Trophoblast cell (in vitro differentiated cells and primary cell): ENCODE measurements around the gene MAD2L2.
A peak's percentile ranks its signal among the peaks of the same experiment; 100 is the strongest.

Experiments
- DNase-seq, 2 donors: peaks; one replicate each; pipeline ENCODE4 v3.0.0-alpha.2; 2016
- H2AFZ ChIP-seq: 2 replicates; pipeline ENCODE4 v1.6.1; 2013; ENCODE audit warnings: low read length, moderate library complexity, mild to moderate bottlenecking; ENCODE audit not compliant: insufficient read depth, poor library complexity
- H2AK5ac ChIP-seq: 2 replicates; pipeline ENCODE4 v1.6.1; 2013; ENCODE audit warnings: mild to moderate bottlenecking, low read length
- H2BK120ac ChIP-seq: 2 replicates; pipeline ENCODE4 v1.6.1; 2013; ENCODE audit warnings: low read length, mild to moderate bottlenecking, moderate library complexity; ENCODE audit not compliant: insufficient read depth, poor library complexity
- H2BK12ac ChIP-seq: 2 replicates; pipeline ENCODE4 v1.6.1; 2013; ENCODE audit warnings: mild to moderate bottlenecking, low read length, moderate library complexity
- H2BK5ac ChIP-seq: 2 replicates; pipeline ENCODE4 v1.6.1; 2013; ENCODE audit warnings: low read length, low read depth, moderate library complexity, mild to moderate bottlenecking; ENCODE audit not compliant: poor library complexity
- H3K14ac ChIP-seq: 2 replicates; pipeline ENCODE4 v1.6.1; 2013; ENCODE audit warnings: mild to moderate bottlenecking, low read length
- H3K18ac ChIP-seq: 2 replicates; pipeline ENCODE4 v1.6.1; 2013; ENCODE audit warnings: mild to moderate bottlenecking, low read length
- H3K23ac ChIP-seq: 2 replicates; pipeline ENCODE4 v1.6.1; 2013; ENCODE audit warnings: low read length
- H3K27ac ChIP-seq: 2 replicates; pipeline ENCODE4 v1.5.1; 2013; ENCODE audit warnings: low read depth, mild to moderate bottlenecking, inconsistent platforms, low read length, moderate library complexity
- H3K27me3 ChIP-seq: 2 replicates; pipeline ENCODE4 v1.6.1; 2013; ENCODE audit warnings: inconsistent platforms, mild to moderate bottlenecking, low read length, moderate library complexity; ENCODE audit not compliant: insufficient read depth
- H3K36me3 ChIP-seq, 2 experiments: 1 replicate in 1 of 2; 2 replicates in 1 of 2; pipeline ENCODE4 v1.6.1; 2013; ENCODE audit warnings: low read length in 2 of 2, mild to moderate bottlenecking in 2 of 2, moderate library complexity in 1 of 2; ENCODE audit not compliant: insufficient read depth in 2 of 2, control insufficient read depth in 1 of 2
- H3K4ac ChIP-seq: 2 replicates; pipeline ENCODE4 v1.6.1; 2013; ENCODE audit warnings: low read depth, mild to moderate bottlenecking, low read length, moderate library complexity
- H3K4me1 ChIP-seq, 2 experiments: 1 replicate in 1 of 2; 2 replicates in 1 of 2; pipeline ENCODE4 v1.6.1; 2013; ENCODE audit warnings: low read length in 2 of 2, mild to moderate bottlenecking in 2 of 2, moderate library complexity in 1 of 2; ENCODE audit not compliant: insufficient read depth in 2 of 2, control insufficient read depth in 1 of 2
- H3K4me2 ChIP-seq: 2 replicates; pipeline ENCODE4 v1.6.1; 2013; ENCODE audit warnings: inconsistent platforms, mild to moderate bottlenecking, low read length, moderate library complexity
- H3K4me3 ChIP-seq: 2 replicates; pipeline ENCODE4 v1.5.1; 2013; ENCODE audit warnings: mild to moderate bottlenecking, low read depth, low read length, inconsistent platforms
- H3K79me1 ChIP-seq: one replicate; pipeline ENCODE4 v1.6.1; 2013; ENCODE audit warnings: low read length
- H3K79me2 ChIP-seq: 2 replicates; pipeline ENCODE4 v1.6.1; 2013; ENCODE audit warnings: low read length, mild to moderate bottlenecking; ENCODE audit not compliant: control insufficient read depth, insufficient read depth, poor library complexity
- H3K9ac ChIP-seq: 2 replicates; pipeline ENCODE4 v1.6.1; 2013; ENCODE audit warnings: mild to moderate bottlenecking, low read length
- H3K9me3 ChIP-seq: 2 replicates; pipeline ENCODE4 v1.6.1; 2013; ENCODE audit warnings: low read depth, mild to moderate bottlenecking, control low read depth, inconsistent platforms, low read length; ENCODE audit not compliant: insufficient read depth
- H4K12ac ChIP-seq: 2 replicates; pipeline ENCODE4 v1.6.1; 2013; ENCODE audit warnings: low read depth, mild to moderate bottlenecking, low read length, moderate library complexity
- H4K8ac ChIP-seq: 2 replicates; pipeline ENCODE4 v1.6.1; 2013; ENCODE audit warnings: low read depth, mild to moderate bottlenecking, low read length, moderate library complexity
- H4K91ac ChIP-seq: one replicate; pipeline ENCODE4 v1.6.1; 2013; ENCODE audit warnings: low read depth, mild to moderate bottlenecking, low read length, moderate library complexity
- WGBS: extraction: QIAGEN DNeasy Blood & Tissue Kit; methylation state at CpG from one replicate; pipeline ENCODE4 v1.1.7; 2013; ENCODE audit warnings: missing lambda C conversion rate; ENCODE audit not compliant: insufficient read length, insufficient coverage; ENCODE audit errors: extremely low coverage; 5-methylcytosine and 5-hydroxymethylcytosine counted together

The MAD2L2 gene

DNA sequence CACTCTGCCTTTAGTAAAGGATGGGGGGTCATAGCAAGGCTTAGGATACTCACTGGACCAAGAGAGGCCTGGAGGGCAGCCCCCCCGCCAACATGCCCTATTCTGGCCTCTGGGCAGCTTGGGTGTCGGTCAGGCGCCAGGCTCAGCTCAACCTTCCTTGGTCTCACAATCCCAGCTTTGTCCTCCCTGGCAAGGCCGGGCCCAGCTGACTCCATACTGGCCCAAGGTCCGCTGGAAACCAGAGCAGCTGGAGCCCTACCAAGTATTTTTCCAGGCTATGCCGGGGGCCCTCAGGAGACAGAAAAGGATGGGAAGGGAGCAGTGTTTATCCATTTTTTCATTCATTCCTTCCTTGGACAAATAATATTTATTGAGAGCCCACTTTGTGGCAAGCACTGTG is 32.9 kb downstream of the MAD2L2 start:
- H3K4me1 ChIP-seq = peaks cover 0 to 8% of the 10 kb centered on the region in 2 experiments
- no peak overlapping the region for H2BK120ac ChIP-seq
- H3K23ac ChIP-seq = no peak overlapping the region
- no peaks in the 10 kb centered on the region for H3K27me3 ChIP-seq
- H3K27ac ChIP-seq = no peak overlapping the region
- H2BK5ac ChIP-seq = no peak overlapping the region
- no peak overlapping the region for H2BK12ac ChIP-seq
- H3K18ac ChIP-seq = no peak overlapping the region
- H3K4me2 ChIP-seq = no peak overlapping the region
- H3K36me3 ChIP-seq = no peaks in the 10 kb centered on the region
- H3K14ac ChIP-seq = no peak overlapping the region
- H4K8ac ChIP-seq = no peak overlapping the region
- no peak overlapping the region for H3K4me3 ChIP-seq
- no peak overlapping the region for H2AK5ac ChIP-seq
- no peak overlapping the region for H3K9ac ChIP-seq
- H4K12ac ChIP-seq = no peak overlapping the region
- no peaks in the 10 kb centered on the region for H3K79me2 ChIP-seq
- peaks cover 2% of the 10 kb centered on the region for H3K9me3 ChIP-seq
- WGBS = no CpG with 5 or more reads among the region's 6 CpGs
- H3K4ac ChIP-seq = no peak overlapping the region
- DNase-seq = no peak
- no peak overlapping the region for H4K91ac ChIP-seq
- H3K79me1 ChIP-seq = no peaks in the 10 kb centered on the region
- no peak overlapping the region for H2AFZ ChIP-seq

DNA sequence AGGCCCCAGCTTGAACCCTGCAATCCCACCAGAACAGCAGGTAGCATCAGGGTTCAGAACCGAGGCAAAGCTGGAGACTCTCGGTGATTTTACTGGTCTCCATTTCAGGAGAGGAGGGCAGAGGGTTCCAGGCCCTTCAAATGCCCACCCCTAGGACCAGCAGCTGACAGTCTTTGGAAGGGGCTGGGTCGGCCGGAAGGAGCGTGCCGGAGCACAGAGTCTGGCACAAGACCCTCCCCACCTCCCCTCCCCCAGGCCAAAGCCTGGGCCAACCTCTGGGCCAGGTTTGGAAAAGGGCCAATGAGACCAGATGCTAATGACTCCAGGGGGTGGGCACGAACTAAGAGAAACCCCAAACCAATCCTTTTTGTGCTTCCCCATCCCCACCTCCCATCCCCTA is 33.6 kb downstream of the MAD2L2 start:
- Histone ChIP-seq H3K4me1 (peaks cover 0 to 6% of the 10 kb centered on the region in 2 experiments), H3K9me3 (peaks cover 2% of the 10 kb centered on the region), H2BK5ac (no peak overlapping the region), H3K14ac (no peak overlapping the region), H4K12ac (no peak overlapping the region), H3K4me2 (no peak overlapping the region), H3K4ac (no peak overlapping the region), H2AK5ac (no peak overlapping the region), H4K91ac (no peak overlapping the region), H3K4me3 (no peak overlapping the region), H4K8ac (no peak overlapping the region), H3K79me1 (no peaks in the 10 kb centered on the region), H2BK120ac (no peak overlapping the region), H3K18ac (no peak overlapping the region), H3K79me2 (no peaks in the 10 kb centered on the region), H3K36me3 (no peaks in the 10 kb centered on the region), H2AFZ (no peak overlapping the region), H3K23ac (no peak overlapping the region), H2BK12ac (no peak overlapping the region), H3K27ac (no peak overlapping the region), H3K27me3 (no peaks in the 10 kb centered on the region), H3K9ac (no peak overlapping the region)
- no CpG with 5 or more reads among the region's 7 CpGs for WGBS
- no peak for DNase-seq

DNA sequence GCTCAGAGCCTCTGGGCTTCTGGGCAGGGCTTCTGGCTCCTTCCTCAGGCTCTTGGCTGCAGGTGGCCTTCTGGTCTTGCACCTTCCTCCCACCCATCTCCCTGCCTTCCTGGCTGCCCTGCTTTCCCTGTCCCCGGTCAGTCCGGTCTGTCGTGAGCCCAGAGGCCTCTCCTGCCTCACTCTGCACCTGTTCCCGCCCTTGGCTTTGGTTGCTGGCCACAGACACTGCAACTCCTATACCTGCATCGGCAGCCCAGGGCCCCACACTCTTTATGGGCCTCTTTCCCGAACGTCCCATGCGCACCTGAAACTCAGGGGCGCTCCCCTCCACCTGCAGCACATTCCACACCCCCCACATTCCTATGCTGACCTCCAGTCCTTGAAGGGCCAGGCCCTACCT is 34.6 kb downstream of the MAD2L2 start:
- Histone ChIP-seq H4K8ac (no peak overlapping the region), H2BK5ac (no peak overlapping the region), H3K18ac (no peak overlapping the region), H3K4me3 (no peak overlapping the region), H2AFZ (no peak overlapping the region), H2BK12ac (no peak overlapping the region), H3K27me3 (no peaks in the 10 kb centered on the region), H3K23ac (no peak overlapping the region), H3K79me2 (no peaks in the 10 kb centered on the region), H4K12ac (no peak overlapping the region), H3K4me1 (peaks cover 0 to 6% of the 10 kb centered on the region in 2 experiments), H3K4me2 (no peak overlapping the region), H3K36me3 (no peaks in the 10 kb centered on the region), H3K79me1 (no peaks in the 10 kb centered on the region), H3K14ac (no peak overlapping the region), H3K9me3 (peaks cover 2% of the 10 kb centered on the region), H3K4ac (no peak overlapping the region), H3K27ac (no peak overlapping the region), H2BK120ac (no peak overlapping the region), H2AK5ac (no peak overlapping the region), H3K9ac (no peak overlapping the region), H4K91ac (no peak overlapping the region)
- WGBS = no CpG with 5 or more reads among the region's 9 CpGs
- DNase-seq = no peak

DNA sequence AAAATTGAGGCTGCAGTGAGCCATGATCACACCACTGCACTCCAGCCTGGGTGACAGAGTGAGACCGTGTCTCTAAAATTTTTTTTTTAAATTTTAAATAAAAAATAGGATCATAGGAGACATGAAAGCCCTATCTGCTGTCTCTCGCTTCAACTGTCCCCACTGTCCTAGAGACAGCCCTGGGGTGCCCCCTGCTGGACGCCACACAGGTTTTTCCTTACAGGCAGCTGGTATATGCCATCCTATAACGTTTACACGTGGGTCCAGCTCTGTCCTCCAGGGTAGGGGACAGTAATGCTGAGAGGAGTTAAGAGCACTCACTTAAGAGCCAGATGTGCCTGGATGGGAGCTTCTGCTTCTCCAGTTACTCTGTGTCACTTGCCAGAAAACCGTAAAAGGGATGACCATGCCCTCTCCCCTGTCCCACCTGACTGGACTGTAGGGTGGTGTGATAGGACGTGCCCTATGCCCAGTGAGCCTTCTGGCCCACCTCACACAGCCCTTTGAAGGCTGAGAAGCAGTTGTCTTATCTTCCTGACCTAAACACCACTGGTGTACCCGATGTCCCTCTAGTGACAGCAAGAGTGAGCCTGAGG is 35.2 kb downstream of the MAD2L2 start:
- Histone ChIP-seq H3K4me3 (no peak overlapping the region), H3K4me2 (no peak overlapping the region)

More for the DNA sequence above, 35.2 kb downstream of the MAD2L2 start:
- Histone ChIP-seq H3K79me2 (no peaks in the 10 kb centered on the region), H3K23ac (no peak overlapping the region), H3K4ac (no peak overlapping the region), H3K9me3 (peaks cover 2% of the 10 kb centered on the region), H3K4me1 (peaks cover 0 to 5% of the 10 kb centered on the region in 2 experiments), H3K36me3 (no peaks in the 10 kb centered on the region), H4K12ac (no peak overlapping the region), H4K91ac (no peak overlapping the region), H2AFZ (no peak overlapping the region), H2BK120ac (no peak overlapping the region), H2AK5ac (no peak overlapping the region), H3K79me1 (no peaks in the 10 kb centered on the region), H3K27ac (no peak overlapping the region), H3K18ac (no peak overlapping the region), H3K9ac (no peak overlapping the region), H2BK5ac (no peak overlapping the region), H3K14ac (no peak overlapping the region), H4K8ac (no peak overlapping the region), H2BK12ac (no peak overlapping the region), H3K27me3 (no peaks in the 10 kb centered on the region)
- WGBS = no CpG with 5 or more reads among the region's 8 CpGs
- peak; percentile 68 to 86 for DNase-seq
